Central memory CD8-positive, alpha-beta T cell (primary cell): ENCODE data around the gene SPINK2.

ENCODE experiments used
- ATAC-seq: fragments of 150-1000 bp; cut with Tn5 transposase; replicated peaks from 2 replicates; pipeline ENCODE4 v1.10.0; 2022; ENCODE audit warnings: mild to moderate bottlenecking, moderate FRiP score, moderate number of reproducible peaks; ENCODE audit not compliant: poor library complexity, severe bottlenecking; ENCODE audit errors: extremely low read depth
- DNase-seq, 2 donors: peaks; one replicate each; pipeline ENCODE4 v3.0.0; 2021; ENCODE audit warnings: low spot score in 2 of 2
- H3K27ac Mint-ChIP-seq: one replicate; pipeline ENCODE4 v1.8.0; 2022; ENCODE audit warnings: low read depth, mild to moderate bottlenecking, moderate library complexity, mixed read lengths
- H3K27me3 Mint-ChIP-seq: one replicate; pipeline ENCODE4 v1.8.0; 2022; ENCODE audit warnings: mixed read lengths
- H3K36me3 Mint-ChIP-seq: one replicate; pipeline ENCODE4 v1.8.0; 2022; ENCODE audit warnings: mild to moderate bottlenecking, moderate library complexity, mixed read lengths; ENCODE audit not compliant: insufficient read depth
- H3K4me1 Mint-ChIP-seq: one replicate; pipeline ENCODE4 v1.8.0; 2022; ENCODE audit warnings: mixed read lengths
- H3K4me3 Mint-ChIP-seq: one replicate; pipeline ENCODE4 v1.8.0; 2022; ENCODE audit warnings: mild to moderate bottlenecking, moderate library complexity, mixed read lengths
- H3K9me3 Mint-ChIP-seq: one replicate; pipeline ENCODE4 v1.8.0; 2022; ENCODE audit warnings: mixed read lengths

Gene SPINK2

GRCh38 chr4:56828784-56829535 is 7.5 kb upstream of the SPINK2 start:
- ATAC-seq (no peak), DNase-seq (no peak)
- Mint-ChIP-seq H3K27me3 (no peaks in the 10 kb centered on the region), H3K9me3 (no peaks in the 10 kb centered on the region), H3K4me3 (no peak overlapping the region), H3K36me3 (no peaks in the 10 kb centered on the region), H3K4me1 (no peaks in the 10 kb centered on the region), H3K27ac (no peak overlapping the region)

GRCh38 chr4:56823933-56824600 is 2.6 kb upstream of the SPINK2 start:
- Mint-ChIP-seq H3K36me3 (peaks cover 2% of the 10 kb centered on the region), H3K27ac (no peak overlapping the region), H3K9me3 (no peaks in the 10 kb centered on the region), H3K27me3 (no peaks in the 10 kb centered on the region), H3K4me1 (peaks cover 13% of the 10 kb centered on the region), H3K4me3 (no peak overlapping the region)
- ATAC-seq (no peak), DNase-seq (no peak)

GRCh38 chr4:56818797-56819196 is 2.7 kb downstream of the SPINK2 start:
- H3K9me3 Mint-ChIP-seq, result no peaks in the 10 kb centered on the region
- H3K4me1 Mint-ChIP-seq, result peaks cover 21% of the 10 kb centered on the region
- no peaks in the 10 kb centered on the region for H3K27me3 Mint-ChIP-seq
- peak overlapping the region; percentile 10 for H3K4me3 Mint-ChIP-seq
- ATAC-seq (no peak), DNase-seq (no peak)
- H3K27ac Mint-ChIP-seq, result no peak overlapping the region
- H3K36me3 Mint-ChIP-seq, result peaks cover 2% of the 10 kb centered on the region

DNA sequence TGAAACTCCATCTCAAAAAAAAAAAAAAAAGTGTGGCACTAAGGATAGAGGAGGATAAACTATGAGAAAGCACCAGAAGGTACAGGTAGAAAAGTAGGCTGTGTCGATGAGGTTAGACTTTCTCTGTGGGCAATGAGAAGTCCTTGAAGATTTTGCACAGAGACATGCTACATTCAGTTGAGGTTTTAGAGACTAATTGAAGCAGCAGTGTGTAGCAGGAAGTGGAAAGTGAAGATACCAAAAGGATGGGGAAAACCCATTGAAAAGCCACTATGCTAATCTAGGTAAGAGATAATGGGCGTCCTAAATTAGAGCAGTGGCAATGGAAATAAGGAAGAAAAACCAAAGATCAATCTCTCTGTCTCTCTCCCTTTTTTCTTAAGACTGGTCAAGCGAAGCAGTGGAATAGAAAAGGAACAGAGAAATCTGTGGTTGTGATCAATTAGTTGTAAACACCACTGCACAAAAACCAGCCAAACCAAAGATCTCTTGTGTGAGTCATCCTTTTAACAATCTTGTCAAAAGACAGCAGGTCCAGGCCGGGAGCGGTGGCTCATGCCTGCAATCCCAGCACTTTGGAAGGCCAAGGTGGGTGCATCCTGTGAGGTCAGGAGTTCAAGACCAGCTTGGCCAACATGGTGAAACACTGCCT is 3.5 kb downstream of the SPINK2 start:
- Mint-ChIP-seq H3K4me1 (peaks cover 21% of the 10 kb centered on the region), H3K36me3 (peaks cover 2% of the 10 kb centered on the region), H3K4me3 (no peak overlapping the region), H3K27ac (peak overlapping the region; percentile 49), H3K27me3 (no peaks in the 10 kb centered on the region), H3K9me3 (no peaks in the 10 kb centered on the region)
- DNase-seq, result no peak
- peak; percentile 57 for ATAC-seq

GRCh38 chr4:56806666-56807065 is 14.8 kb downstream of the SPINK2 start:
- H3K27ac Mint-ChIP-seq, result no peak overlapping the region
- DNase-seq (no peak), ATAC-seq (no peak)

GRCh38 chr4:56804551-56804950 is 16.9 kb downstream of the SPINK2 start:
- Mint-ChIP-seq H3K4me1 (peaks cover 7% of the 10 kb centered on the region), H3K36me3 (peaks cover 3% of the 10 kb centered on the region), H3K9me3 (no peaks in the 10 kb centered on the region), H3K4me3 (no peak overlapping the region), H3K27me3 (no peaks in the 10 kb centered on the region), H3K27ac (no peak overlapping the region)
- no peak for ATAC-seq
- no peak for DNase-seq

More at GRCh38 chr4:56806666-56807065, 14.8 kb downstream of the SPINK2 start:
- Mint-ChIP-seq H3K36me3 (no peaks in the 10 kb centered on the region), H3K4me1 (no peaks in the 10 kb centered on the region), H3K27me3 (no peaks in the 10 kb centered on the region), H3K9me3 (no peaks in the 10 kb centered on the region), H3K4me3 (no peak overlapping the region)

DNA sequence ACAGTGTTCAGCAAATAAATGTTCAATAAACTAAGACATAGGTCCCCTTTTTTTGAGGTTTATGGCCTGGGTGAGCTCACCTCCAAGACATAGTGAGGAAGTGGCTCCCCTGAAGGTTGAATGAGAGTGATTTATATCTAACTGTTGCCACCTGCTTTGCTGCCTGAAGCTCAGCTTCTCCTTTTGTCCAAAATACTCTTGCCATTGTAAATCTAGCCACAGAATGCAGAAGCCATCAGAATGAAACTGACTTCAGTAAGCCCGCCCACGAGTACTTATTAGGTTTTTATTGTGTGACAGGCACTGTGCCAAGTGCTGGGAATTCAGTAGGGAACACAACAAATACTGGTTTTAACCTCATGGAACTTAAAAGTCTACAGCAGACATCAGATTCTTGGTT is 18.0 kb downstream of the SPINK2 start:
- Mint-ChIP-seq H3K27ac (no peak overlapping the region), H3K27me3 (no peaks in the 10 kb centered on the region), H3K4me1 (peaks cover 10% of the 10 kb centered on the region), H3K36me3 (peaks cover 3% of the 10 kb centered on the region), H3K4me3 (no peak overlapping the region), H3K9me3 (no peaks in the 10 kb centered on the region)
- ATAC-seq (no peak), DNase-seq (no peak)

DNA sequence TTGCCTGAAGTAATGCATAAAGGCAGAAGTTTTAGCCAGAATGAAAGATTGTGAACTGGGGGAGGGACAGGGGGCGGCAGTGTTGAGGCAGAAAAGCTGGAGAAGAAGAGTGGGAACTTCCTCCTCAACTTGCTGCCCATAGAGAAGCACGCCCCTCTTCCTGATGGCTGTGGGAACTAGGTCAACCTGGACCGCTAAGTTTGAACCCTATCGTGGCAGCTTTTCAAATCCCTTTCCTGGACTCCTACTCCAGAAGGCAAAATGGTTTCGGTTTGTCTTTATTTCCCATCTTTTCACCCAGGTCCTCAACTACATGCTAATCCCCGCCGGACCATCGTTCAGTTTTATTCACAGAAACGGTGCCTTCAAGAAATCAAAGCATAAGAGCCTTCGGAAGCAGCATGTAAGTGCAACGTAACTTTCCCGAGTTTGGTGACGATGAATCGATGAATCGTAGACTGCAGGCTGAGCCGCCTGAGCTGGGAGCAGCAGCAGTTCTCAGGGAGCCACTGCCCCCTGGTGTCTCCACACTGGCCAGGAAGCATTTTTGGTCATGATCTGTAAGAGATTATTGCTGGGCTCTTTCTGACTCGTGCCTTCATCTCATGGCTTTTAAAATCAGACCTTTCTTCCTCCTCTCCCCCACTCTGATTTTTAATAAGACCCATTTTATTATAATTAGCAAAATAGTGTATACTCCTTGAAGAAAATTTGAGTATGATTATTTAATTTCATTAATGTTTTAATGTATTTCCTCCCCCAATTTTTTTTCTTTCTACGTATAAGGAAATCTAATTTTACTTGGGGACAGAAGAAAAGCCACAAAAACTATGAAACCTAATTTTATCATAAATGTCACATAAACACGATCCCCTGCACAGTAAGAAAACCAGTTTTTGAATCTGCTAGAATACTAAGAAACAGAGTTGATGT is 21.4 kb downstream of the SPINK2 start:
- peaks cover 3% of the 10 kb centered on the region for H3K36me3 Mint-ChIP-seq
- no peaks in the 10 kb centered on the region for H3K9me3 Mint-ChIP-seq
- no peaks in the 10 kb centered on the region for H3K27me3 Mint-ChIP-seq
- H3K4me3 Mint-ChIP-seq, result peak overlapping the region; percentile 97
- DNase-seq, result peak; percentile 65 to 71
- peak overlapping the region; percentile 88 for H3K27ac Mint-ChIP-seq
- peaks cover 10% of the 10 kb centered on the region for H3K4me1 Mint-ChIP-seq
- ATAC-seq, result peak; percentile 96

DNA sequence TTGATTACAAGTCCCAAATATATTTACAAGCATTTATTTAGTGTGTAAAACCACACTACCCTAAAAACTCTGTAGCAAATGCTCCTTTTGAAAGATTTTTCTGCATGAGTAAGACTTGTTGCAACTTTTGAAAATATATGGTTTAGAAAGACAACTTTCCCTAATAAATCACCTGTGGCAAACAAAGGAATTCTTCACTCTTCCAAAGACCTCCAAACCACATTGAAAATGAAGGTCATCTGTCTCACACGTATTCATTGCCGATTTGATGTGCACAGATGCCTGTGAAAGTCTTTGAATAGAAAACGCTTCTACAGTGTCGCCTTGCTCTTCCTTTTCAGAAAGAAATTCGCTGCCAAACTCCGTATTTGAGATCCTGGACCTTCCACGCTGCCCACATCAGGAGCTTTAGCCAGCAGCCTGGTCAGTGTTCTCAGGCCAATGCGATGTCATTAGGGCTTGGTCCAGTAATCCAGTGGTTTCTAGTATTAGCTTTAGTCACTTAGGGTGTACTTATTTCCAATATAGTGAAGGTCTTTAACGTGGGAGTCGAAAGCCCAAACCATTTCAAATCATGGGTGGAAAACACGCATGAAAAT is 22.2 kb downstream of the SPINK2 start:
- Mint-ChIP-seq H3K9me3 (no peaks in the 10 kb centered on the region), H3K27me3 (no peaks in the 10 kb centered on the region), H3K36me3 (peaks cover 3% of the 10 kb centered on the region), H3K4me1 (peaks cover 10% of the 10 kb centered on the region), H3K4me3 (peak overlapping the region; percentile 97), H3K27ac (peak overlapping the region; percentile 88)
- no peak for DNase-seq
- no peak for ATAC-seq

- peaks cover 10% of the 10 kb centered on the region for H3K4me1 Mint-ChIP-seq
- DNase-seq (no peak), ATAC-seq (no peak)
- H3K9me3 Mint-ChIP-seq, result no peaks in the 10 kb centered on the region
- no peak overlapping the region for H3K4me3 Mint-ChIP-seq
- H3K27ac Mint-ChIP-seq, result no peak overlapping the region
- H3K36me3 Mint-ChIP-seq, result peaks cover 3% of the 10 kb centered on the region
- no peaks in the 10 kb centered on the region for H3K27me3 Mint-ChIP-seq
These were observed 25.3 kb downstream of the SPINK2 start for GRCh38 chr4:56796211-56796610.

GRCh38 chr4:56791316-56791715 is 30.2 kb downstream of the SPINK2 start:
- DNase-seq, result no peak
- Mint-ChIP-seq H3K27me3 (no peaks in the 10 kb centered on the region), H3K27ac (no peak overlapping the region), H3K36me3 (no peaks in the 10 kb centered on the region), H3K4me3 (no peak overlapping the region), H3K9me3 (no peaks in the 10 kb centered on the region), H3K4me1 (no peaks in the 10 kb centered on the region)
- no peak for ATAC-seq

DNA sequence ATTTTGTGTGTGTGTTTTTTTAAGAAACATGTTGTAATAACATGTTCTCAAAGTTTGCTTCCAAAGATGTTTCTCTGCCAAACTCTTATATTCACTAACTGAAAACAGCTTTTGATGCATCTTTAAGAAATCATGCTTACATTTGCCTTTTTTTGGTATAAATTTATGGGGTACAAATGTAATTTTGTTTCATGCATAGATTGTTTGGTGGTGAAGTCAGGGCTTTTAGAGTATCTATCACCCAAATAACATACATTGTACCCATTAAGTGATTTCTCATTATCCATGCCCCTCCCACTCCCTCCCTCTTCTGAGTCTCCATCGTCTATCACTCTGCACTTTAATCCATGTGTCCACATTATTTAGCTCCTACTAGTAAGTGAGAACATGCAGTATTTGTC is 30.8 kb downstream of the SPINK2 start:
- no peak overlapping the region for H3K27ac Mint-ChIP-seq
- ATAC-seq (no peak), DNase-seq (no peak)
- no peaks in the 10 kb centered on the region for H3K36me3 Mint-ChIP-seq
- no peaks in the 10 kb centered on the region for H3K4me1 Mint-ChIP-seq
- H3K4me3 Mint-ChIP-seq, result no peak overlapping the region
- H3K27me3 Mint-ChIP-seq, result no peaks in the 10 kb centered on the region
- no peaks in the 10 kb centered on the region for H3K9me3 Mint-ChIP-seq
